Liver (tissue), 9 donors: ENCODE data around the gene HHLA2. TPM values are rescaled to one million over a fixed set of nuclear protein-coding genes. Genes with fewer than 3 reads are reported as not detected.

Experiments
- DNase-seq: peaks from one replicate; pipeline ENCODE4 v3.0.0-alpha.2; 2017; ENCODE audit warnings: low spot score
- H3K27ac ChIP-seq, 2 donors: one replicate each; pipeline ENCODE4 v1.7.0; 2013; ENCODE audit warnings: inconsistent platforms in 2 of 2, low read length in 2 of 2, control low read depth in 1 of 2, low read depth in 1 of 2, mild to moderate bottlenecking in 1 of 2
- H3K27me3 ChIP-seq, 4 donors: one replicate each; pipeline versions ENCODE4 v1.6.1 to v1.7.0; 2013; ENCODE audit warnings: low read length in 3 of 4, inconsistent platforms in 1 of 4, mild to moderate bottlenecking in 1 of 4, moderate library complexity in 1 of 4; ENCODE audit not compliant: control insufficient read depth in 4 of 4, insufficient read depth in 4 of 4
- H3K36me3 ChIP-seq, 4 donors: one replicate each; pipeline versions ENCODE4 v1.6.1 to v1.7.0; 2013; ENCODE audit warnings: low read length in 3 of 4, mild to moderate bottlenecking in 3 of 4, low read depth in 1 of 4, moderate library complexity in 1 of 4; ENCODE audit not compliant: control insufficient read depth in 4 of 4, insufficient read depth in 3 of 4
- H3K4me1 ChIP-seq, 4 donors: one replicate each; pipeline versions ENCODE4 v1.6.1 to v1.7.0; 2013; ENCODE audit warnings: low read length in 3 of 4, mild to moderate bottlenecking in 3 of 4, moderate library complexity in 1 of 4; ENCODE audit not compliant: control insufficient read depth in 4 of 4, insufficient read depth in 4 of 4
- H3K4me3 ChIP-seq, 3 donors: one replicate each; pipeline versions ENCODE4 v1.6.1 to v1.7.0; 2013; ENCODE audit warnings: low read length in 3 of 3, control low read depth in 1 of 3, low read depth in 1 of 3, mild to moderate bottlenecking in 1 of 3
- H3K9ac ChIP-seq, 2 donors: one replicate each; pipeline ENCODE4 v1.7.0; 2013; ENCODE audit warnings: low read length in 2 of 2, mild to moderate bottlenecking in 2 of 2, moderate library complexity in 2 of 2, control low read depth in 1 of 2, low read depth in 1 of 2
- H3K9me3 ChIP-seq, 4 donors: one replicate each; pipeline versions ENCODE4 v1.6.1 to v1.7.0; 2013; ENCODE audit warnings: low read length in 3 of 4; ENCODE audit not compliant: control insufficient read depth in 4 of 4
- EGR1 ChIP-seq, 2 donors: IDR thresholded peaks; 2 replicates each; pipeline ENCODE4 v1.6.1; 2016 to 2018; ENCODE audit warnings: antibody characterized with exemption in 2 of 2, low read depth in 2 of 2
- FOXA1 ChIP-seq: IDR thresholded peaks from 2 replicates; pipeline ENCODE4 v1.6.1; 2016; ENCODE audit warnings: antibody characterized with exemption
- FOXA2 ChIP-seq: IDR thresholded peaks from 2 replicates; pipeline ENCODE4 v1.6.1; 2016; ENCODE audit warnings: antibody characterized with exemption
- GABPA ChIP-seq, 2 donors: IDR thresholded peaks in 1 of 2; conservative IDR thresholded peaks in 1 of 2; 2 replicates each; pipeline ENCODE4 v1.6.1; 2016; ENCODE audit warnings: antibody characterized with exemption in 2 of 2, mild to moderate bottlenecking in 1 of 2, moderate library complexity in 1 of 2
- HNF4A ChIP-seq, 2 donors: conservative IDR thresholded peaks; 2 replicates each; pipeline ENCODE4 v1.6.1; 2016; ENCODE audit warnings: antibody characterized with exemption in 2 of 2, mild to moderate bottlenecking in 2 of 2
- HNF4G ChIP-seq: IDR thresholded peaks from 2 replicates; pipeline ENCODE4 v1.6.1; 2016; ENCODE audit warnings: antibody characterized with exemption
- JUND ChIP-seq, 2 donors: IDR thresholded peaks; 2 replicates each; pipeline ENCODE4 v1.6.1; 2016; ENCODE audit warnings: antibody characterized with exemption in 2 of 2
- NR2F2 ChIP-seq: IDR thresholded peaks from 2 replicates; pipeline ENCODE4 v1.6.1; 2016; ENCODE audit warnings: antibody characterized with exemption
- RAD21 ChIP-seq, 2 donors: IDR thresholded peaks; 2 replicates each; pipeline ENCODE4 v1.6.1; 2016; ENCODE audit warnings: antibody characterized with exemption in 2 of 2, mild to moderate bottlenecking in 2 of 2
- RXRA ChIP-seq, 2 donors: IDR thresholded peaks; 2 replicates each; pipeline ENCODE4 v1.6.1; 2017 to 2018; ENCODE audit warnings: antibody characterized with exemption in 2 of 2, mild to moderate bottlenecking in 1 of 2
- SP1 ChIP-seq: IDR thresholded peaks from 2 replicates; pipeline ENCODE4 v1.6.1; 2018; ENCODE audit warnings: antibody characterized with exemption, mild to moderate bottlenecking
- TAF1 ChIP-seq: conservative IDR thresholded peaks from 2 replicates; pipeline ENCODE4 v1.6.1; 2016; ENCODE audit warnings: antibody characterized with exemption, mild to moderate bottlenecking
- YY1 ChIP-seq: IDR thresholded peaks from 2 replicates; pipeline ENCODE4 v1.6.1; 2016; ENCODE audit warnings: antibody characterized with exemption, mild to moderate bottlenecking
- polyA plus RNA-seq, 2 donors: library from polyadenylated mRNA; stranded (reverse) in 1 of 2; unstranded in 1 of 2; fragments of 200-250 nt in 1 of 2; fragments of >200 nt in 1 of 2; fragmentation: Nextera tagmentation in 1 of 2; extraction: Ambion mirVana in 1 of 2; gene quantifications; one replicate each; pipeline versions ENCODE4 v1.2.1 to v1.2.3, GENCODE V29; 2013 to 2015
- total RNA-seq, 2 donors: library from RNA; depleted of rRNA; stranded (reverse); fragments of >200 nt; gene quantifications; one replicate each; pipeline ENCODE4 v1.2.3, GENCODE V29; 2014
- TF ChIP-seq, protein P1 (sequence below): IDR thresholded peaks from 2 replicates; pipeline ENCODE4 v1.6.1; 2016; ENCODE audit warnings: antibody characterized with exemption, mild to moderate bottlenecking
- TF ChIP-seq, protein P2 (sequence below): IDR thresholded peaks from 2 replicates; pipeline ENCODE4 v1.6.1; 2016; ENCODE audit warnings: antibody characterized with exemption
- TF ChIP-seq, protein P3 (sequence below): fragments of 150-350 bp; IDR thresholded peaks from 2 replicates; pipeline ENCODE4 v1.5.1; 2017; ENCODE audit warnings: improper control_type of control experiment, low read depth, low read length; ENCODE audit not compliant: missing input control
- TF ChIP-seq, protein P4 (sequence below): IDR thresholded peaks from 2 replicates; pipeline ENCODE4 v1.6.1; 2016; ENCODE audit warnings: antibody characterized with exemption
- TF ChIP-seq, protein P5 (sequence below): IDR thresholded peaks from 2 replicates; pipeline ENCODE4 v1.6.1; 2016; ENCODE audit warnings: antibody characterized with exemption
- donor health status: healthy.
- donor health status: healthy.
- donor health status: healthy.
- donor health status: healthy.
- donor health status: healthy.

Gene HHLA2
- total and polyA plus RNA-seq, 4 donors, result 0.07 to 0.14 TPM; not detected in 2

- Histone ChIP-seq H3K27me3 (peaks cover 0 to 4% (median 0%) of the 10 kb centered on the region in 4 donors), H3K9ac (no peak overlapping the region), H3K9me3 (no peaks in the 10 kb centered on the region), H3K27ac (no peak overlapping the region), H3K4me1 (no peaks in the 10 kb centered on the region), H3K4me3 (no peak overlapping the region), H3K36me3 (no peaks in the 10 kb centered on the region)
- no peak for DNase-seq
- TF ChIP-seq SP1 (no peak), NR2F2 (no peak), RXRA (IDR thresholded peaks at IDR 0.05) (no peak), JUND (IDR thresholded peaks at IDR 0.05) (no peak), HNF4A (conservative IDR thresholded peaks at IDR 0.05) (no peak), HNF4G (no peak), FOXA1 (no peak), EGR1 (IDR thresholded peaks at IDR 0.05; ENCODE audit: low read depth in 2 of 2) (no peak), TAF1 (no peak), YY1 (no peak), RAD21 (IDR thresholded peaks at IDR 0.05) (no peak), GABPA (IDR thresholded peaks at IDR 0.05 in 1 of 2, conservative IDR thresholded peaks at IDR 0.05 in 1 of 2) (no peak), FOXA2 (no peak)
- TF ChIP-seq, protein P1, sequence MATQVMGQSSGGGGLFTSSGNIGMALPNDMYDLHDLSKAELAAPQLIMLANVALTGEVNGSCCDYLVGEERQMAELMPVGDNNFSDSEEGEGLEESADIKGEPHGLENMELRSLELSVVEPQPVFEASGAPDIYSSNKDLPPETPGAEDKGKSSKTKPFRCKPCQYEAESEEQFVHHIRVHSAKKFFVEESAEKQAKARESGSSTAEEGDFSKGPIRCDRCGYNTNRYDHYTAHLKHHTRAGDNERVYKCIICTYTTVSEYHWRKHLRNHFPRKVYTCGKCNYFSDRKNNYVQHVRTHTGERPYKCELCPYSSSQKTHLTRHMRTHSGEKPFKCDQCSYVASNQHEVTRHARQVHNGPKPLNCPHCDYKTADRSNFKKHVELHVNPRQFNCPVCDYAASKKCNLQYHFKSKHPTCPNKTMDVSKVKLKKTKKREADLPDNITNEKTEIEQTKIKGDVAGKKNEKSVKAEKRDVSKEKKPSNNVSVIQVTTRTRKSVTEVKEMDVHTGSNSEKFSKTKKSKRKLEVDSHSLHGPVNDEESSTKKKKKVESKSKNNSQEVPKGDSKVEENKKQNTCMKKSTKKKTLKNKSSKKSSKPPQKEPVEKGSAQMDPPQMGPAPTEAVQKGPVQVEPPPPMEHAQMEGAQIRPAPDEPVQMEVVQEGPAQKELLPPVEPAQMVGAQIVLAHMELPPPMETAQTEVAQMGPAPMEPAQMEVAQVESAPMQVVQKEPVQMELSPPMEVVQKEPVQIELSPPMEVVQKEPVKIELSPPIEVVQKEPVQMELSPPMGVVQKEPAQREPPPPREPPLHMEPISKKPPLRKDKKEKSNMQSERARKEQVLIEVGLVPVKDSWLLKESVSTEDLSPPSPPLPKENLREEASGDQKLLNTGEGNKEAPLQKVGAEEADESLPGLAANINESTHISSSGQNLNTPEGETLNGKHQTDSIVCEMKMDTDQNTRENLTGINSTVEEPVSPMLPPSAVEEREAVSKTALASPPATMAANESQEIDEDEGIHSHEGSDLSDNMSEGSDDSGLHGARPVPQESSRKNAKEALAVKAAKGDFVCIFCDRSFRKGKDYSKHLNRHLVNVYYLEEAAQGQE, result no peak
- TF ChIP-seq, protein P2, sequence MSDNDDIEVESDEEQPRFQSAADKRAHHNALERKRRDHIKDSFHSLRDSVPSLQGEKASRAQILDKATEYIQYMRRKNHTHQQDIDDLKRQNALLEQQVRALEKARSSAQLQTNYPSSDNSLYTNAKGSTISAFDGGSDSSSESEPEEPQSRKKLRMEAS, result no peak
- TF ChIP-seq, protein P3, sequence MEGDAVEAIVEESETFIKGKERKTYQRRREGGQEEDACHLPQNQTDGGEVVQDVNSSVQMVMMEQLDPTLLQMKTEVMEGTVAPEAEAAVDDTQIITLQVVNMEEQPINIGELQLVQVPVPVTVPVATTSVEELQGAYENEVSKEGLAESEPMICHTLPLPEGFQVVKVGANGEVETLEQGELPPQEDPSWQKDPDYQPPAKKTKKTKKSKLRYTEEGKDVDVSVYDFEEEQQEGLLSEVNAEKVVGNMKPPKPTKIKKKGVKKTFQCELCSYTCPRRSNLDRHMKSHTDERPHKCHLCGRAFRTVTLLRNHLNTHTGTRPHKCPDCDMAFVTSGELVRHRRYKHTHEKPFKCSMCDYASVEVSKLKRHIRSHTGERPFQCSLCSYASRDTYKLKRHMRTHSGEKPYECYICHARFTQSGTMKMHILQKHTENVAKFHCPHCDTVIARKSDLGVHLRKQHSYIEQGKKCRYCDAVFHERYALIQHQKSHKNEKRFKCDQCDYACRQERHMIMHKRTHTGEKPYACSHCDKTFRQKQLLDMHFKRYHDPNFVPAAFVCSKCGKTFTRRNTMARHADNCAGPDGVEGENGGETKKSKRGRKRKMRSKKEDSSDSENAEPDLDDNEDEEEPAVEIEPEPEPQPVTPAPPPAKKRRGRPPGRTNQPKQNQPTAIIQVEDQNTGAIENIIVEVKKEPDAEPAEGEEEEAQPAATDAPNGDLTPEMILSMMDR, result no peak
- TF ChIP-seq, protein P4, sequence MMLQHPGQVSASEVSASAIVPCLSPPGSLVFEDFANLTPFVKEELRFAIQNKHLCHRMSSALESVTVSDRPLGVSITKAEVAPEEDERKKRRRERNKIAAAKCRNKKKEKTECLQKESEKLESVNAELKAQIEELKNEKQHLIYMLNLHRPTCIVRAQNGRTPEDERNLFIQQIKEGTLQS, result no peak
- TF ChIP-seq, protein P5, sequence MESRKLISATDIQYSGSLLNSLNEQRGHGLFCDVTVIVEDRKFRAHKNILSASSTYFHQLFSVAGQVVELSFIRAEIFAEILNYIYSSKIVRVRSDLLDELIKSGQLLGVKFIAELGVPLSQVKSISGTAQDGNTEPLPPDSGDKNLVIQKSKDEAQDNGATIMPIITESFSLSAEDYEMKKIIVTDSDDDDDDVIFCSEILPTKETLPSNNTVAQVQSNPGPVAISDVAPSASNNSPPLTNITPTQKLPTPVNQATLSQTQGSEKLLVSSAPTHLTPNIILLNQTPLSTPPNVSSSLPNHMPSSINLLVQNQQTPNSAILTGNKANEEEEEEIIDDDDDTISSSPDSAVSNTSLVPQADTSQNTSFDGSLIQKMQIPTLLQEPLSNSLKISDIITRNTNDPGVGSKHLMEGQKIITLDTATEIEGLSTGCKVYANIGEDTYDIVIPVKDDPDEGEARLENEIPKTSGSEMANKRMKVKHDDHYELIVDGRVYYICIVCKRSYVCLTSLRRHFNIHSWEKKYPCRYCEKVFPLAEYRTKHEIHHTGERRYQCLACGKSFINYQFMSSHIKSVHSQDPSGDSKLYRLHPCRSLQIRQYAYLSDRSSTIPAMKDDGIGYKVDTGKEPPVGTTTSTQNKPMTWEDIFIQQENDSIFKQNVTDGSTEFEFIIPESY, result no peak
These were observed 30.8 kb downstream of the HHLA2 start for GRCh38 chr3:108327168-108327567.
